OCI-LY3 (cell line): Measurements from ENCODE around the gene FAM184A.

Source experiments
- CTCF ChIP-seq: fragments of 200-600, 300-600 bp; sonication (generic); IDR thresholded peaks from 2 replicates; pipeline ENCODE4 v1.5.1; 2014; ENCODE audit warnings: antibody characterized with exemption, low read length, low read depth
- EZH2phosphoT487 ChIP-seq: fragments of 200-600 bp; shearing (Covaris generic); IDR thresholded peaks from 2 replicates; pipeline ENCODE4 v1.6.1; 2018; ENCODE audit warnings: antibody characterized with exemption, mixed run types, low read depth

- TF ChIP-seq CTCF (no peak), EZH2phosphoT487 (no peak)
These were observed 160.7 kb downstream of the FAM184A start for GRCh38 chr6:118917546-118918328.
